ENCODE data around the gene SPG11.

SPG11 gene

DNA sequence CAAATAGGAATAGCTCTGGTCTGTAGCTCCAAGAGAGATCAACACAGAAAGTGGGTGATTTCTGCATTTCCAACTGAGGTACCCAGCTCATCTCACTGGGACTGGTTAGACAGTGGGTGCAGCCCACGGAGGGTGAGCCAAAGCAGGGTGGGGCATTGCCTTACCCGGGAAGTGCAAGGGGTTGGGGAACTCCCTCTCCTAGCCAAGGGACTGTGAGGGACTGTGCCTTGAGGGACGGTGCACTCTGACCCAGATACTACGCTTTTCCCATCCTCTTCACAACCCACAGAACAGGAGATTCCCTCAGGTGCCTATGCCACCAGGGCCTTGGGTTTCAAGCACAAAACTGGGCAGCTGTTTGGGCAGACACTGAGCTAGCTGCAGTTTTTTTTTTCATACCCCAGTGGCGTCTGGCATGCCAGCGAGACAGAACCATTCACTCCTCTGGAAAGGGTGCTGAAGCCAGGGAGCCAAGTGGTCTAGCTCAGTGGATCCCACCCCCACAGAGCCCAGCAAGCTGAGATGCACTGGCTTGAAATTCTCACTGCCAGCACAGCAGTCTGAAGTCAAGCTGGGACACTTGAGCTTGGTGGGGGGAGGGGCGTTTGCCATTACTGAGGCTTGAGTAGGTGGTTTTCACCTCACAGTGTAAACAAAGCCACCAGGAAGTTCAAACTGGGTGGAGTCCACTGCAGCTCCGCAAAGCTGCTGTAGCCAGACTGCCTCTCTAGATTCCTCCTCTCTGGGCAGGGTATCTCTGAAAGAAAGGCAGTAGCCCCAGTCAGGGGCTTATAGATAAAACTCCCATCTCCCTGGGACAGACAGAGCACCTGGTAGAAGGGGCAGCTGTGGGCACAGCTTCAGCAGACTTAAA, 19.6 kb upstream of the SPG11 start:
- peak; percentile 46 to 53 for DNase-seq (ENCODE audit: low read depth in 2 of 2)

DNA sequence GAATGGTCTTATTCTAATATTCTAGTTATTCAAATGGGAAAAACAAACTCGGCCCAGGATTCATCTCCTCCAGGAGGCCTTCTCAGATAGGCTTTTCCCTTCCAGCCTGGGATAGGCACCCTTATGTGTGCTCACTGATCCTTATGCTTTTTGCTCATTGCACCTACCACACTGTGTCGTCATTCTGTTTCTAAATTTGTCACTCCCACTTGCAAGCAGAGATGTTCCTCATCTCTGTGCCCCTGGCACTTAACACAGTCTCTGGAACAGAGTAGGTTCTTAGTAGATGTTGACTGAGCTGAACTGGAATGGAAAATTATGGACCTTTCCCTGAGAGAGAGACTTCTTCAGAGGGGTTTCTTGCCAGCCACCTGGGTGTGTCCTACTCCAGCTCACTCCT, 18.7 kb upstream of the SPG11 start:
- DNase-seq (ENCODE audit: low read depth in 2 of 2) = no peak

DNA sequence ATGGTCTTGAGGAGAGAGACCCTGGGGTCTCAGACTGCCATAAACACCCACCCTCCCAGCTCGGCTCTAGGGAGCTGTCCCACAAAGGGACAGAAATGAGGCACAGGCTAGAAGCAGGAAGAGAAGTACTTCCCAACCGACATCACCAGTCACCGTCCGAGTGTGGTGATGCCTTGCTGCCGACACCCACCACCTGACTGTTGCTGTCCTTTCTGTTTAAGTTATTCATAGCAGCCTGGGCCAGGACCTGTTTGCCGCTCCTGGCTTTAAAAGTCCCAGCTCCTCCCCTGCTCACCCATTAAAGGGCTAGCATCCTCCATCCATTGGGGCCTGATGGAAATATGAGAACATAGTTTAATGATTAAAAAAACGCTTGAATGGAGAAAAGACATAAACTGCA, 13.2 kb upstream of the SPG11 start:
- no peak for DNase-seq (ENCODE audit: low read depth in 2 of 2)

DNA sequence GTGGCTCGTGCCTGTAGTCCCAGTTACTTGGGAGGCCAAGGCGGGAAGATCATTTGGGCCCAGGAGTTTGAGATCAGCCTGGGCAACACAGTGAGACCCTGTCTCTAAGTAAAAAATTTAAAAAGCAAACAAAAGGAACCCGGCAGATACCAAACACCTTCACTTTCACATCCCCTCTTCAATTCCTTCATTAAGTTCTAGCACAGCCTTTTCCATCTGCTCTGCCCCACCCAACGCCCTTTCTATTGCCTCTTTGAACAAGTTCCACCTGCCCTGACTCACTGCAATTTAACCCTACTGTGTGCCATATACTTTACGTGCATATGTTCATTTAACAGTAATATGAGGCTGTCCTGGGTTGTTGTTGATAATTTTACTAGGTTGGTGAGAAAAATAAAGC, 12.4 kb upstream of the SPG11 start:
- no peak for DNase-seq (ENCODE audit: low read depth in 2 of 2)

DNA sequence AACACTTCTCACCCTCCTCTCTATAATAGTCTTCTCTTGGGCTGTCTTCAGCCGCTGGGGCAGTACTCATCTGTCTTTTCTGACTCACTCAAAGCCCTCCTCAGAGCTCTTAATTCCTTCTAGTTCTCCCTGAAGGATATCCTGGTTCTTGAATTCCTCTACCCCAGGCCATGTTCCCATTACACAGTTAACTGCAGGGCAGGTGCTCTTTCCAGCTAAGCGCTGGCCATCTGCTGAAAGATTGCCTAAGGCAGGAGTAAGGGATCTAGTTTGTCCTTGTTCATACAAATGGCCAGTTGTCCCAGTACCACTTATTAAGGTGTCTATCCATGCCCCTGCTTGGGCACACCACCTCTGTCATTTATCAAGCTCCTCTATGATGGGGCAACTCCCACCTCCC, 10.2 kb upstream of the SPG11 start:
- no peak for DNase-seq (ENCODE audit: low read depth in 2 of 2)

DNA sequence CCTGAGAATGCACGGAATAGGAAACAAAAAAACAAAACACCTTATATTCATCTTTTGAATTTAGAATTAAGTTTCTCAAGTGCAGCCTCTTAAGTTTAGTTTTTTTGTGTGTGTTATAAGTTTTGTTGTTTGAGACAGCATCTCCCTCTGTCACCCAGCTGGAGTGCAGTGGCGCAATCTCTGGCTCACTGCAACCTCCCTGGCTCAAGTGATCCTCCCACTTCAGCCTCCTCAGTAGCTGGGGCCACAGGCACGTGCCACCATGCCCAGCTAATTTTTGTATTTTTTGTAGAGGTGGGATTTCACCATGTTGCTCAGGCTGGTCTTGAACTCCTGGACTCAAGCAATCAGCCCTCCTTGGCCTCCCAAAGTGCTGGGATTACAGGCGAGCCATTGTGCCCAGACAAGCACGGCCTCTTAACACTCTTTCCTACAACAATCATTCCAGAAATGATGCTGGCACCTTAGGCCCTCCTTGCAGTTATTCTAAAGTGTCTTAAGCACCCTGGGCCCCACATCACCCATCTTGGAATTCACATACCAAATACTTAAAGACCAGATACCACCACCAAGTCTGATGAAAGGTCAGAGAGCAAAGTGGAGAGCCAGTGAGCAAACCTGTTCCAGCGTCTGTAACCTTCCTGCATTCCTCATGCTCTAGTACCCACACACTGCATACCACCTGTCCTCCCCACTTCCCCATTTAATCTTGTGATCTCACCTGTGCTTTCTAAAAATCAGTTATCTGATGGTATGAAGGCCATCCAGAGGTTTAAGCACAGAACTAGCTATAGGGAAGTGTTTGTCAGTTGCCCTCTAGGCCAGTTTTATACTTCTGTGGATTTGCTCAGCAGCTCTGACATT, 6.9 kb upstream of the SPG11 start:
- no peak for DNase-seq (ENCODE audit: low read depth in 2 of 2)

DNA sequence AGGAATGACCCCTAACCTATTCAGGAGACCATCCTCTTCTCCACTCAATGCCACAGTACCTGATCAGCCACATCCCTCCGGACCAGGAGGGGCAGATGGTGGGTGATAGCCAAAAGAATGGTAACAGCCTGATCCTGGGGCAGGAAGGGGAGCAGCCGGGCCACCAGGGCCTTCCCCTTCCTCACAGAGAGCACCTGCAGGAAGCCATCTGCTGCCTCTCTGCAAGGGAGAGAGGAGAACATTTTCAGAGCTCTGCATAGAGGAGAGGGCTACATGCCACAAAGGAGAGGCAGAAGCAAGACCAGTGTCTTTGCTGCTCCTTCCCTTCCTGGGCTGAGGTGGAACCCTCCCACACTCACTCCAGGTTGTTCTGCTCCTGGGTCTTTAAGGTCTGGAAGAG, 5.5 kb upstream of the SPG11 start:
- no peak for DNase-seq (ENCODE audit: low read depth in 2 of 2)

DNA sequence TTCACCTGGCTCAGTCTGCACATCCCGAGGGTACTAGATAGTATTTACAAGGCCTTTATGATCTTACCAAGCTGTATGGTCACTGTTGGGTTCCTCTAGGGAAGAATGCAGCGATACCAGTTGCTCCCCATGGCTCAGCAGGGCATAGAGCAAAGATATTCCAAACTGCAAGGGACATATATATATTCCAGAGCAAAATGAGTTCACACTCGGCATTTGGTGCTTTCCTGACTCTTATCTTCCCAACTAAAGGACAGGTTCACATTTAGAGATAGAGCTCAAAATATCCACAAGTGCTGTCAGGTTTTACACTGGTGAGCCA, 3.5 kb upstream of the SPG11 start:
- no peak for DNase-seq (ENCODE audit: low read depth in 2 of 2)

DNA sequence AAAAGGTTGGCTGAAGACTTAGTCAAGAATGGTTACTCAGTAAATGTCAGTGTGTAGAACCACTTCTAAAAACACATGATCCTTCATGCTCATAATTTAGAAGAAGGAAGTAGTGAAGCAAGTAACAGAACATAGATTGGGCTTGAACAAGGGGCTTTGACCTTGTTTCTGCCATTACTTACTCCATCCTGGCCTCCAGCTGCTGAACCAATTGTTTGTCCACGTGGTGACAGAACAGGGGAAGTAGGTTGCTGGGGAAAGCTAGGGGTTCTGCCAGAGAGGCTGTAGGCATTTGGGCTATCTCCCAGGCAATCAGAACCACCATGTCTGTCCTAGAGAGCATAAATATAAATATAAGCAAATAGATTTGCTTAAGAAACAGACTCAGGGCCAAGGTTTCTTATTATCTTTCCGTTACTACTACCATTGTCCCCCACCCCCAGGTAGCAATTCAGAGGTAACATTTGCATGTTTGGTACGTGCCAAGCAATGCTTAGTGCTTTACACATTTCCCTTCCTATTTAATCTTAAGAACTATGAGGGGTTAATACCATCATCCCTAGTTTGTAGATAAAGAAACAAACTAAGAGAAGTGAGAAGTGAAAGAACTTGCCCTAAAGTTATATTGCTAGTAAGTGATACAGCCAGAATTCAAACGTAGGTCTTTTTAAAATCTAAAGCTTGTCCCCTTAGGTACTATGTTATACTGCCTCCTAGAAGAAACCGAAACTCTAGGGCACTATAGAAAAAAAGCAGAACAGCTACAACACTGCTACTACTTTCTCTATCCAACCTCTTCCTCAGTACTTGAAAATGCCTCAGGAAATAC, 3.0 kb upstream of the SPG11 start:
- no peak for DNase-seq (ENCODE audit: low read depth in 2 of 2)

DNA sequence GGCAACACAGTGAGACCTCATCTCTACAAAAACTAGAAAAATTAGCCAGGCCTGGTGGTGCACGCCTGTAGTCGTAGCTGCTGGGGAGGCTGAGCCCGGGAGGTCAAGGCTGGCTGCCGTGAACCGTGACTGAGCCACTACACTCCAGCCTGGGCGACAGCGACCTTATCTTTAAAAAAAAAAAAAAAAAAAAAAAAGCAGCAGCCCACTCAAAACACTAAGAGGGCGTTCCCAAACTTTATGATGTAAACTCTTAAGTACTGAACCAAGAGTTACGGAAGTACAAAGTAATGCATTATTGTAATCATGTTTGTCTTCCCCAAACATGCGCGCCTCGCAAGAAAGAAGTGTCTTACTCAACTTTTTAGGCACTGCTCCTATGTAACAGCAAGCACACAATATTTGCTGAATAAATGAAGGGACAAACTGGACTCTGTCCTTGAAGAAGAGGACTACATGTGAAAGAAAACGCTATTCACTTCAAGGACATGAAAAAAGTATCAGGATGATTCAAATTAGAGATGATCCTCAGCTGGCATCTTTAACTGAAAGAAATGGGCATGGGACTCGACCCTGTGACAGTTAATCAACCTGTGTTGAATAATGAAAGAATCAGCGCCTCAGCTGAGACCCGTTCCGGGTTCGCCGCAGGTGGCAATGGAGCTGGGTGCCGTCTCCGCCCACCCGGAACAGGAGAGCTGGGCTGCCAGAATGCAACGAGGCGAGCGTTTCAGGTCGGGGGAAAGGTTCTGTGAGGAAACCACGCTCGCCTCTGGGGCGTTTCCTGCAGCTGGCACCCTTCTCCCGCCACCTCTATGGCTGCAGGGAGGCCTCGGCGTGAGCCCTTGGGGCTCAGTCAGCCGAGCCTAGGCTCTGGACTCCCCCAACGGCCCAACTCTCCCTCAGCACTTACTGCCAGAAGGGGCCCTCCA, 718 bp downstream of the SPG11 start:
- peak; percentile 64 to 72 for DNase-seq (ENCODE audit: low read depth in 2 of 2)

DNA sequence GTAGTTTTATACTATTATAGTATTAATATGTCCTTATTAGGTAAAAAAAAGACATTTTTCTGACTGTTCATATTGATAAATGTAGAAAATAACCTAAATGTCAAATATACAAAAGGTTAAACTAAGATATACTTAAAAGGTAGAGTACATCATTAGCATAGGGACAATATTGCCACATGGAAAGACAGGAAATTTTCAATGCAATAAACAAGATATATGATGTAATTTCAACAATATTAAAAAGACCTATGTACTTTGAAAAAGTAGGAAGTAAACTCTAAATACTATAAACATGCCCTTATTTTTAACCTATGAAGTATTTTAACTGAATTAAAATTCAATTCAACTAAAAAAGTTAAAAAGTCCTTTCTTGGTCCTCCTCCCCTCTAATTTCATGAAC, 1.9 kb downstream of the SPG11 start:
- no peak for DNase-seq (ENCODE audit: low read depth in 2 of 2)

DNA sequence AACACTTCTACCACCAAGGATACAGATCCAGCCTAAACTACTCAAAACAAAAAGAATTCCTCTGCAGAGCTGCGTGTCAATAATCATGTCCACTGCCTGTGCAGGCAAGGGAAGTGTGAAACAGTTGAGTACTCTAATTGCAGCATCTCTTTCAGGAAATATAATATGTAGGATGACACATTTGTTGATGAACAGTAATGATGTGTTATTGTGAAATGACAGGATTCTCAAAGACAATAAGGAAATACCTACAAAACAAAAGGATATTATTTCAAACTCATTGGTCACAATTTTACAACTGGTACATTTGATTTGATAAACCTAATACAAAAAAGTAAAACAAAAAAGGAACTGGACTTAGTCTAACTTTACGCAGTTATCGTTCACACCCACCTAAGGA, 4.4 kb downstream of the SPG11 start:
- DNase-seq (ENCODE audit: low read depth in 2 of 2) = no peak

DNA sequence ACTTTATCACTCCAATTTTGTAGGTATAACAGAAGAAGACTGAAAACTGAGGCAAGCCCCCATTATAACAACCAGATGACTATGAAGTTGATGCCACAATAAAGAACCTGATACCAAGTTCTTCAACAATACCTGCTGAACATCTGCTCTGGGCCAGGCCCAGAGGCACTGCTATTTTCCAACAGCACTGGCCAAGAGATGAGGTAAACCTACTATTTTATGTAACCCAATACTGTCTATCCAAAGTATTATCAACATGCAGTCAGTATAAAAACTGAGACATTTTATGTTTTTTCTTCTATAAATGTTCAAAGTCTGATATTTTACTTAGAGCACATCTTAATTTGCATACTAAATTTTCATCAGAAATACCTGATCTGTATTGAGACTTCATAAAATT, 6.1 kb downstream of the SPG11 start:
- no peak for DNase-seq (ENCODE audit: low read depth in 2 of 2)

DNA sequence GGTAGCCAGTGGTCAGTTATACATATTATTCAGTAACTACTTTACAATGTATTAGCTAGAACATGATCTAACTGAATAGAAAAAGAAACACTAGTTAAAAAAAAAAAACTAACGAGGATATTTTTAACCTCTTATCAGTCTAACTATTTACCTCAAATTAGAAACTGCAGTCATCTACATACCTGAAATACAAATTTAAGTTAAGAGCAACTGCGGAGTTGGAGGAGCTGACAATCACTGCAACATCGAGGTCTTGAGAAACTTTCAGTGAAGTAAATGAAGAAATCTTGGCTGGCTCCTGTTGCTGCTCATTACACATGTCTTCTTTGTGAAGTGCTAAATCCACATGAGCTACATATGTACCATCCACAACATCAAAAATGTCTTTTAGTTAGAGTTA, 6.5 kb downstream of the SPG11 start:
- DNase-seq (ENCODE audit: low read depth in 2 of 2) = no peak

DNA sequence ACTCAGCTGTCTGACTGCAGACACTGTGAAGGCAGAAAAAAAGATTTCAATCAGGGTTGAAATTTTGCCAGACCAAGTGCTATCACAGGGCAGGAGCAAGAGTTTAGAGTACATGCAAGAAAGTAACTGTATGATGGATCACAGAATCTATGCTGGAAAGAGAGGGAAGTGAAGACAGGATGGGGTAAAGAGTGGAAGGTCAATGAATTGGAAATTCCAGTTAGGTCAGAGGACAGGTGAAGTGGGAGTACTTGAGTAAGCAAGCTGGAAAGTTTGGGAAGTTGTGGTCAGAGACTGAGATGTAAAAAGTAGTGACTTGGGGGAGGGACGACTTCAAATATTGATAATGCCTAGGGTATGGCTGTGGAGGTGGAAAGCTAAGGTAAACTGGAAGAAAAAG, 7.2 kb downstream of the SPG11 start:
- DNase-seq (ENCODE audit: low read depth in 2 of 2) = no peak

DNA sequence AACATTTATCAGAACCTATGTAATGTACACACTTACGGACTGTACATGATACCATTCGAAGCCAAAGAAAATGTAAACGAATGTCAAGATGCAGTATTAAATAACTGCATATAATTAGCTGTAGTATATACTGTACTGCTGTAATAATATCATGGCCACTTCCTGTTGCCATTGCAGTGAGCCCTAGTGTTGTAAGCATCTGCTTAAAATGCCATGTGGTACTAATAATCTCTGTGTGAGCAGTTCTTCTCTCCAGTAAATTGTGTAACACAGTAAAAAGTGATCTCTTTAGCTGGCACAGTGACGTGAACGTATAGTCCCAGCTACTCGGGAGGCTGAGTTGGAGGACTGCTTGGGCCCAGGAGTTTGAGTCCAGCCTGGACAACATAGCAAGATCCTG, 8.6 kb downstream of the SPG11 start:
- DNase-seq (ENCODE audit: low read depth in 2 of 2) = no peak

DNA sequence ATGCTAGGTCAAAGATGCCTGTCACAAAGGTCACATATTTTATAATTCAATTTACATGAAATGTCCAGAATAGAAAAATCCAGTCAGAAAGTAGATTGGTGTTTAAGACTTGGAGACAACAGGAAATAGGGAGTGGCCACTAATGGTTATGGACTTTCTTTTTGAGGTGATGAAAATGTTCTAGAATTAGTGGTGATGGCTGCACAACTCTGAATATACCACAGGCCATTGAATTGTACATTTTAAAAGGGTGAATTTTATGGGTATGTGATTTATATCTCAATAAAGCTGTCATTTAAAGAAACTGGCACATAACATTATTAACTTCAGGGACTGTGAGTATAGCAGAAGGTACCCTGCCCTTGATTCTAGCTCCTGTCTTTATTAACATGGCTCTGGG, 15.8 kb downstream of the SPG11 start:
- no peak for DNase-seq (ENCODE audit: low read depth in 2 of 2)

DNA sequence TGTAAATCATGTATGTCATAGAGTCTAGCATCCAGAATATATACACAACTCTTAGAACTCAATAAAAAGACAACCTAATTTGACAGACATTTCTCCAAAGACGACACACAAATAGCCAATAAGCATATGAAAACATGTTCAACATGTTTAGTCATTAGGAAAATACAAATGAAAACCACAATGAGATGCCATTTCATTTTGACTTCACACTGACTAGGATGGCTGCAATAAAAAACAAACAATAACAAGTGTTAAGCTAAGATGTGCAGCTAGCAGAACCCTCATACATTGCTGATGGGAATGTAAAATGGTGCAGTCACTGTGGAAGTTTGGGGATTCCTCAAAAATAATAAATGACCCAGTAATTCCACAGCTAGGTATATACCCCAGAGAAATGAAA, 16.4 kb downstream of the SPG11 start:
- no peak for DNase-seq (ENCODE audit: low read depth in 2 of 2)

DNA sequence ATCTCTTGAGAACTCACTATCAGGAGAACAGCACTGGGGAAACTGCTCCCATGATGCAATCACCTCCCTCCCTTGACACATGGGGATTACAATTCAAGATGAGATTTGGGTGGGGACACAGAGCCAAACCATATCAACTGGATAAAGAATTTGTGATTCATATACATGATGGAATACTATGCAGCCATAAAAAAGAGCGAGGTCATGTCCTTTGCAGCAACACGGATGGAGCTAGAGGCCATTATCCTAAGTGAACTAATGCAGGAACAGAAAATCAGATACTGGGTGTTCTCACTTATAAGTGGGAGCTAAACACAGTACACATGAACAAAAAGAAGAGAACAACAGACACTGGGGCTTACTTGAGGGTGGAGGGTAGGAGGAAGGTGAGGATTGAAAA, 17.0 kb downstream of the SPG11 start:
- DNase-seq (ENCODE audit: low read depth in 2 of 2) = no peak

DNA sequence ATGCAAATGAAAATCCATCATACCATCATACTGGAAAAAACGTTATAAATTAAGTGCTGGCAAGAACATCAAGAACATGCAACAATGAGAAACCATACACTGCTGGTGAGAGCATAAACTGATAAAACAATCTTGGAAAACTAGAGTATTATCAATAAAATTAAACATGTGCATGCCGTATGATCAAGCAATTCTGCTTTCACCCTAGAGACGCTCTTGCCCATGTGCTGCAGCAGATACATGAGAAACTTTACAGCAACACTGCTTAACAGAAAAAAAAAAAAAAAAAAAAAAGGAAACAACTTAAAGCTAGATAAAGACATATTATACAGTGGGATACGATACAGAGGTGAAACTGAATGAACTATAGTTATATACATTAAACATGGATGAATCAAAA, 21.8 kb downstream of the SPG11 start:
- DNase-seq (ENCODE audit: low read depth in 2 of 2) = no peak

DNA sequence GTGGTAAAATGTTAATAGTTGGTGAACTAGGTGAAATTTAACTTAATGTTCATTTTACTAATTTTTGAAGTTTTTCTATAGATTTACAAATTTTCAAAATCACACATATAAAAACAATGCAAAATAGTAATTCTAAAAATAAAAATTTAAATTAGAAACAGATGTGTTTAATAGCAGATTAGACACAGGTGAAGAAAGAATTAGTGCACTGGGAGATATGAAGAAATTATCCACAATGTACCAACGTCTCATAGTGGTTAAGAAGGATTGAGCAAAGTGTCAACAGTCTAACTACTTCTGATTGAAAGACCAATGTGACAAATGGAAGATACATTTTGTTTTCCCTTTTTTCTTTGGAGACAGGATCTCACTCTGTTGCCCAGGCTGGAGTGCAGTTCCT, 26.5 kb downstream of the SPG11 start:
- DNase-seq (ENCODE audit: low read depth in 2 of 2) = no peak
